T1000 (cell line): ENCODE measurements around the gene ZNF598.

ENCODE experiments used
- DNase-seq: peaks from one replicate; lab custom pipeline; 2025; ENCODE audit warnings: mixed read lengths; lab: John Stamatoyannopoulos, UW

The ZNF598 gene

DNA sequence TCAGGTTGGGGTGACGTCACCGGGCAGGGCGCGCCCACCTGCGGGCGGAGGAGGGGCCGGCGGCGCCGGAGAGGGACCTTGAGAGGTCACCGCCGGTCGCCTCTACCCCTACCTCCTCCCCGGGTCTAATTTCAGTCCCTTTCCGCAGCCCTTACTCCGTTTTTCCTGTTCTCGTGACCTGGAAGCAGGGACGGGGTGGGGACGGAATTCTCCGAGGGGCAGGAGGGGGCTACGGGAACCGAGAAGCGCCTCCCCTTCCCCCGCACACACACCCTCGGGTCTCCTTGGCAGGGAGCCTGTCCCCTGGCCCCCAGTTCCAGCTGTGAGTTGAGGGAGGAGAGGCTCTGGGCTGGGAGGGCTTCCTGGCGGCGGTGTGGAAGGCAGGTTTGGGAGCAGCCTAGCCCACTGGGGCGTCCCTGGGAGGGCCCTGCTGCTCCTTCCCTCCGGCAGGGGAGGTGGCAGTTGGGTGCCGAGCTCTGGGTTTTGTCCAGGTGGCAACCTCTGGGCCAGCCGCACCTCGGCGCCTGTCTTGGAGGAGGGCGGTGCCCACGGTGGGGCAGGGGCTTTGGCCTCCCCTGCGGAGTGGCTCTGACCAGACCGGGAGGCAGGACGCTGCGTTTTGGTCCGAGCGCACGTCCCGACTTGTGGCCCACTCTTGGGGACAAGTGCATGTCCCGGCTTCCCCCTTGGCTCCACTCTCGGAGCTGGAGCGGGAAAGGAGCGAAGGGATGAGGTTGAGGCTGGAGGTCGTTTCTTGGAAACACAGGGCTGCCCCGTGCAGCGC is 19.1 kb downstream of the ZNF598 start:
- DNase-seq: no peak

GRCh38 chr16:1990101-1990350 is 19.6 kb downstream of the ZNF598 start:
- no peak for DNase-seq

GRCh38 chr16:1989209-1990100 is 20.2 kb downstream of the ZNF598 start, which contains the start of gene SYNGR3:
Gene SYNGR3, plus strand, starts transcription at chr16:1989970. Its CDS starts 133 bp downstream, at chr16:1990103.
- DNase-seq: no peak

DNA sequence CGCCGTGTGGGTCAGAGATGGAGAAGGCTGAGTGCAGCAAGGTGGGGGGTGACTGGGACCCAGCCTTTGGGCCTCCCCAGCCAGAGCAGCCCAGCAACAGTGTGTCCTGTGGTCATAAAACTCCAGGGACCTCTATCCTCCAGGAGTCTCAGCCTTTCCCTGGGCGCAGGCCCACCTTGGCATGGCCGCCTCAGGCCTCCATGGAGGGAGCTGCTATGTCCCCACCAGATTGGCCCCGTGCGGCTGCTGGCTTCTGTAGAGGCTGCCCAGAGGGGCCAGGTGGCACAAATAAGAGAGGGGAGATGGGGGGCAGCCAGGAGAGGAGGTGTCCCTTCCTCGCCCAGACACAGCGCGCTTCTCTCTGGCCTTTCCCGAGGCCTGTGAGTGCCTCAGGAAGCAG is 22.4 kb downstream of the ZNF598 start:
- DNase-seq: no peak

DNA sequence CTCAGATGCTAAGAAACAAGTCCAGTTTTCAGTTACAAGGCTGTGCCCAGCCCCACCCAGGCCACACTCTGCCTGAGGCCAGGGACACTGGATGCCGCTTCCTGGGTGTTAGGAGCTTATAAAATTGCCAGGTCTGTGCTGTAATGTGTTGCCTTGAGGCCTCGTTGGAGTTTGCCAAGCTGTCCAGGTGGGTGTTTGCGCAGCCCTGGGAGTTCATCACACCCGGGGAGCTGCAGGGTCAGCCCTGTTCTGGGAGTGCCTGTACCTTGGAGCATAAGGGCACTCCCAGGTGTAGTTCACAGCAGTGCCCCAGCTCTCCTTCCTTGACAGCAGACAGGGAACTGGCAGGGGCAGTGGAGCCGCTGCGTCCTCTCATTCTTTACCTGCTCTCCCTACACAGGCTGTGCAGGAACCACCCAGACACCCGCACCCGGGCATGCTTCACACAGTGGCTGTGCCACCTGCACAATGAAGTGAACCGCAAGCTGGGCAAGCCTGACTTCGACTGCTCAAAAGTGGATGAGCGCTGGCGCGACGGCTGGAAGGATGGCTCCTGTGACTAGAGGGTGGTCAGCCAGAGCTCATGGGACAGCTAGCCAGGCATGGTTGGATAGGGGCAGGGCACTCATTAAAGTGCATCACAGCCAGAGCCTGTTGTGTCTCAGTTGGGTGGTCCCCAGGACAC is 24.0 kb downstream of the ZNF598 start:
- no peak for DNase-seq

DNA sequence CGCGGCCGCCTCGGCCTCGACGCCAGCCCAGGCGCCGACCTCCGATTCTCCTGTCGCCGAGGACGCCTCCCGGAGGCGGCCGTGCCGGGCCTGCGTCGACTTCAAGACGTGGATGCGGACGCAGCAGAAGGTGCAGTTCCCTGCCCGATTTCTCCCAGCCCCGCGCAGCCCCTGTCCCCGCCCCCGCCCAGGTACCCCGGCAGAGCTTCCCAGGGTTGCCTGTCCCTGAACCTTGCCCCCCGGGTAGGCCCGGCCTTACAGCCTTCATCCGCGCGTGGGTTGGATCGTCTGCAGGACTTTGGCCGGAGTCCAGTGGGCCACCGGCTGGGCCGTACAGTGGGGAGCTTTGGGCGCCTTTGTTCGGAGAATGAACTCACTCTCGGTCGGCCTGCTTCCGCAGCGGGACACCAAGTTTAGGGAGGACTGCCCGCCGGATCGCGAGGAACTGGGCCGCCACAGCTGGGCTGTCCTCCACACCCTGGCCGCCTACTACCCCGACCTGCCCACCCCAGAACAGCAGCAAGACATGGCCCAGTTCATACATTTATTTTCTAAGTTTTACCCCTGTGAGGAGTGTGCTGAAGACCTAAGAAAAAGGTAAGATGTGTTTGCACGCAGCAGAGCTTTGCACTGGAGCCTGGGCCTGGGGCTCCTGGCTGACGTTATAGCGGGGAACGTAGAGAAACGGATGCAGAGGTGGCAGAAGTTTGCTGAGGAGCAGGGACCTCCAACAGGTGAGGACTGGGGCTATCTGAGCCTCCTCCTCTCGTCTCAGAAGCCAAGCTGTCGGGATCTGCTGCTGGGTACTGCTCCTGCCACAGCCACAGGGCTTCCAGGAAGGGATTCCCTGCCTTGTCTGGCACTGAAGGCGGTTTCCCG is 25.0 kb downstream of the ZNF598 start:
- DNase-seq: no peak

DNA sequence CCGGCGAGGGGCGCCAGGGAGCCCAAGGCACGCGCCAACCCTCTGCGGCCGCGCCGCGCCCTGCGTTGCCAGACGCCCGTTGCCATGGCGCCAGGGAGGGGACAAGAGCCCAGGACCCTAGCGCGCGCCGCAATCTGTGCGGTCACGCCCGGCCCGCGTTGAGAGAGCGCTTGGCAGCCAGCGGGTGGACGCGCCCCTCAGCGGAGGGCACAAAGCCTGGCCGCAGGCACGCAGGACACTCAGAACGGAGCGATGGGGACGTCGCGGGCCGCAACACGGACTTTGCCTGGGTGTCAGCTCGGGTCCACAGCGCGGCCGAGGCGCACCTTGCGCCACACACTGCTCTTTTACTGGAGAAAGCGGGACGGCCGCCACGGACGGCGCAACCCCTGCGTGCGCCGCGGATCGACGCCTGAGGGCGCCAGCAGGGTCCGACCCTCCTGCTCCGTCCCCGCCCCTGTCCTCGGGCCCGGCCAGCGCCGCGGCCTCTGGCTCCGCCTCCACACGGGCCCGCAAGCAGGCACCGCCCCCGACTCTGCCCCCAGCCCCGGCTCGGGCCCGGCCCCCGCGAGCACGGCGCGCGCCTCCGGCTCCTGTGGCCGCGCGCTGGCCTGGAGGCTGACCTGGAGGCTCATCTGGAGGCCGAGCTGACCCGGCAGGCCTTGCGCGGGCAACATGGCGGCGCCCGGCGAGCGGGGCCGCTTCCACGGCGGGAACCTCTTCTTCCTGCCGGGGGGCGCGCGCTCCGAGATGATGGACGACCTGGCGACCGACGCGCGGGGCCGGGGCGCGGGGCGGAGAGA is 25.9 kb downstream of the ZNF598 start, which contains the start of gene GFER:
TSS of gene GFER (plus strand) at position 650 of the 803 bp plus-strand sequence. CDS start at position 676, 26 bp downstream.
- peak; percentile 94 for DNase-seq

DNA sequence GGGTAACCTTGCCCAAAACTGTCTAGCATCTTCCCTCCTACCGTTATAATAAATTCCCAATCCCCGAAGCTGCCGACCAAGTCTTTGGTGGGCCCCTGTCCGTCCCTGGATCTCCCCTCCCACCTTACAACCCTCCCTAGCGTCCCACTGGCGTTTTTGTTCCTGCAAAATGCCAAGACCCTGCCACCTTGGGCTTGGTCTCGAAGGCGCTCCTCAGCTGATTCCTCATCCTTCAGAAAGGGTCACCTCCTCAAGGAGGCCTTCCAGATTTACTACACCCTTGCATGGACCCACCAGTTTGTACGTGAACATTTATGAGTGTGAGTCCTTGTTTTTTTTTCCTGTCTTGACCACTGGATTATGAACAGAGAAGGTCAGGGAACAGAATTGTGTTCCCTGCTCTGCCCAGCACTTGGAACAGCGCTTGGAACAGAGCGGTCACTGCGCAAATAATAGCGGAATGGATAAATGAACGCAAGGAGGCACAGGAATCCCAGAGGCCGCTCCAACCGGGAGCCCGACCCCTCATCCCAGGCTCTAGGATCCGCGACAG is 26.6 kb downstream of the ZNF598 start:
- DNase-seq: no peak

DNA sequence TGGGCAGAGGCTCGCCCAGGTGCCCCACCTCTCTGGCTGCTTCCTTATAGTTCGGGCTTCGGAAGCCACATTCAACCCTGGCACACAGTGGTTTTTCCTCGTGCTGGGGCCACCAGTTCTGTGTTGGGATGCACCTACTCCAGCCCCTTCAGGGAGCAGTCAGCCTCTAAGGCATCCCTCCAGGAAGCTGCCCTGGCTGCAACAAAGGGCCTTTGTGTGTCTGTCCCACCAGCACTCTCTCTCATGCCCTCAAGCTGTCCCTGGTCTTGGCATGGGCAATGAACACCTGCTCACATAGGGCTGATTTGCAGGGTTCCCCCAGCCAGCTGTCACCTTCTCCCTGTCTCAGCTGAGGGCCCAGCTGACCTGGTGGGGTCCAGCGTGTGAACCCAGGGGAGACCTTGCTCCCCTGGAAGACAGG is 27.6 kb downstream of the ZNF598 start:
- no peak for DNase-seq

- DNase-seq: no peak
Observed at GRCh38 chr16:1981398-1981836, 28.2 kb downstream of the ZNF598 start, which contains the start of gene NOXO1. Gene NOXO1, minus strand, starts transcription at chr16:1981469. Its CDS starts 290 bp downstream, at chr16:1981179.

- DNase-seq: no peak
Observed at GRCh38 chr16:1980770-1981087, 28.9 kb downstream of the ZNF598 start.

- no peak for DNase-seq
Observed at GRCh38 chr16:1980030-1980769, 29.4 kb downstream of the ZNF598 start.

DNA sequence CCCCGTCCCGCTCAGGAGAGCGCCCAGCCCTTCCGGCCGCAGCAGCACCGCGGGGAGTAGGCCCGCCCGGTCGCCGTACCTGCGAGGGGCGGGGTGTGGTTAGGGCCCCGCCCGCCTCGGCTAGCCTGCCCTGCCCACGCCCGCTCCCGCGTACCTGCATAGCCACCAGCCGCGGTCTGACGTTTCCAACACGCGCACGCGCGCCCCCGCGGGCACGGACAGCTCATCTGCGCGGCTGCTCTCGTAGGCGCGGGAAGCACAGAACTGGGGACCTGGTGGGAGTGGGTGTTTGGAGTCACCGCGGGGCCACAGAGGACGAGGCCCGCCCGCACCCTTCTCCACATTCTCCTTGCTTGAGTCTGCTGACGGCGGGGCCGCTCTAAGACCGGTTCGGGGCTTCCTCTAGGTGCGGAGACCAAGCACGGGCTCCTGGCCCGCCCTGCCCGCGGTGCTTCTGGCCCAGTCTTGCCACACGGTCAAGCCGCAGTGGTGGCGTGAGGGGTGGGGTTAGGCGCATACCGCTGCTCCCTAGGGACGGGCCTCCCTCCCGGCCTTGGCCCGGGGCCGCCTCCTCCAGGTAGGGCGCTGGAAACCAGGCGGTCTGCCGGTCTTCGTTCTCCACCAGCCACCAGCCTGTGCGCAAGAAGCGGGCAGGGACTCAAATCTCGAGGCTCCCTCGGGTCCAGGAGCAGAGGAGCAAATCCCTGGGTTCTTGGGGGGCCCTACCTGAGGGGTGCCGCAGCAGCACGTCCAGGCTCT is 30.2 kb downstream of the ZNF598 start:
- DNase-seq: no peak

DNA sequence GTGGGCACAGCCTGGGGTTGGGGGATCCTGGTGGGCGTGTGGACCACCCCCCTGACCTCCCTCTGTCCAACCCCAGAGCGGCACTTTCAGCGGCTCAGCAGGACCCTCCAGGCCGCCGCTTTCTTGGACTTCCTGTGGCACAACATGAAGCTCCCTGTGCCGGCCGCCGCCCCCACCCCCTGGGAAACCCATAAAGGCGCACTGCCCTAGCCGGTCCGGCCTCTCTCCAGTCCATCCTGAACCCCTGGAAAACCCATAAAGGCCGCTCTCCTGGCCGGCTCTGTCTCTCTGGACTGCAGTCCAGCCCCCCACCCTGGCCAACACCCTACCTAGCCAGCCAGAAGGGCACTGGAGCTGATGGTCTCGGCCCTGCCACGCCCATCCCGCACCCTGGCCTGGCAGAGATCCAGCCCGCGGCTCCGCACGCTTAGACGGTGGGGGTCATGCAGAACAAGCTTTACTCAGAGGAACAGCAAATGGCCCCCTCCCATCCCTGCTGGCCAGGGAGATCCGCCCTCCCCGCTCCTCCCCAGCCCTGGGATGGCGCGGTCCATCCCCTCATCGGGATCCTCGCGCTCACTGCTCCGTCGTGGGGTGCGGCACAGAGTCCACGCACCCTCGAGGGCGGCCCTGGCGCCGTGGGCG is 31.0 kb downstream of the ZNF598 start:
- no peak for DNase-seq

GRCh38 chr16:1977875-1978268 is 31.7 kb downstream of the ZNF598 start:
- DNase-seq: no peak

DNA sequence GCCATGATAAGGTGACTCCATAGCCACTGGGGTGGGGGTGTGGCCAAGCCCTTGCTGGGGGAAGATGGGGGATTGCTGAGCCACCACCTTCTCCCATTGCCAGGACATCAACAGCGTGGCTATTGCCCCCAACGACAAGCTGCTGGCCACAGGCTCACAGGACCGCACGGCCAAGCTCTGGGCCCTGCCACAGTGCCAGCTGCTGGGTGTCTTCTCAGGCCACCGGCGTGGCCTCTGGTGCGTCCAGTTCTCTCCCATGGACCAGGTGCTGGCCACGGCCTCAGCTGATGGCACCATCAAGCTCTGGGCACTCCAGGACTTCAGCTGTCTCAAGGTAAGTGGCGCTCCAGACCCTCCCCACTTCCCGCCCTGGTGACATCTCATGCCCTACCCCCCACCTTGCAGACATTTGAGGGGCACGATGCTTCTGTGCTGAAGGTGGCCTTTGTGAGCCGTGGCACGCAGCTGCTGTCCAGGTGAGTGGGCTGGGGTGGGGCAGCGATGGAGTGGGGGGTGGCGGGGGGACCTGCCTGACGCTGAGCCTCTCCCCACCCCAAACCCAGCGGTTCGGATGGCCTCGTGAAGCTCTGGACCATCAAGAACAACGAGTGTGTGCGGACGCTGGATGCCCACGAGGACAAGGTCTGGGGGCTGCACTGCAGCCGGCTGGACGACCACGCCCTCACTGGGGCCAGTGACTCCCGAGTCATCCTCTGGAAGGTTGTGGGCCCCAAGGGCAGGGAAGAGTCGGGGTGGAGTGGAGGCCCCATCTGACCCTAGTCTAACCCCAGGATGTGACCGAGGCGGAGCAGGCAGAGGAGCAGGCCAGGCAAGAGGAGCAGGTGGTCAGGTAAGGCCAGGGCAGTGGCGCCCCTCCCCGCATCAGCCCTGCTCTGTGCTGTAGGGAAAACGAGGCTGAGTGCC is 32.4 kb downstream of the ZNF598 start:
- no peak for DNase-seq

DNA sequence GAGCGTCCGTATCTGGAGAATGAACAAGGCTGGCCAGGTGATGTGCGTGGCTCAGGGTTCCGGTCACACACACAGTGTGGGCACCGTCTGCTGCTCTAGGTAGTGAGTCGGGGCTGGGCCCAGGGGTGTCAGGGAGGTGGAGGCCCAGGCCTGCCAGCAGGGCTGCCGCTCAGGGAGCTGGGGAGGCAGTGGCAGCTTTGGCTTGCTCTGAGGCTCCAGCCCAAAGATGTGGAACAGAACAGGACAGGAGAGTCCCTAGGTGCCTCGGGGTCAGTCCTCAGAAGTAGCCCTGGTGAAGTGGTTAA is 33.5 kb downstream of the ZNF598 start:
- DNase-seq: no peak
